ENCODE results near the gene CUEDC1. TPM values are rescaled to one million over a fixed set of nuclear protein-coding genes. Genes with fewer than 3 reads are reported as not detected.
A peak's percentile ranks its signal among the peaks of the same experiment; 100 is the strongest.
"Not testable (repeated sequence)": the region's sequence is repeated elsewhere in the genome, so short reads cannot be mapped to it uniquely, and the experiment has no call there.

Gene CUEDC1
- total and polyA plus RNA-seq, 3 experiments from 2014 or later, result 0.33 to 0.73 TPM; not detected in 1

DNA sequence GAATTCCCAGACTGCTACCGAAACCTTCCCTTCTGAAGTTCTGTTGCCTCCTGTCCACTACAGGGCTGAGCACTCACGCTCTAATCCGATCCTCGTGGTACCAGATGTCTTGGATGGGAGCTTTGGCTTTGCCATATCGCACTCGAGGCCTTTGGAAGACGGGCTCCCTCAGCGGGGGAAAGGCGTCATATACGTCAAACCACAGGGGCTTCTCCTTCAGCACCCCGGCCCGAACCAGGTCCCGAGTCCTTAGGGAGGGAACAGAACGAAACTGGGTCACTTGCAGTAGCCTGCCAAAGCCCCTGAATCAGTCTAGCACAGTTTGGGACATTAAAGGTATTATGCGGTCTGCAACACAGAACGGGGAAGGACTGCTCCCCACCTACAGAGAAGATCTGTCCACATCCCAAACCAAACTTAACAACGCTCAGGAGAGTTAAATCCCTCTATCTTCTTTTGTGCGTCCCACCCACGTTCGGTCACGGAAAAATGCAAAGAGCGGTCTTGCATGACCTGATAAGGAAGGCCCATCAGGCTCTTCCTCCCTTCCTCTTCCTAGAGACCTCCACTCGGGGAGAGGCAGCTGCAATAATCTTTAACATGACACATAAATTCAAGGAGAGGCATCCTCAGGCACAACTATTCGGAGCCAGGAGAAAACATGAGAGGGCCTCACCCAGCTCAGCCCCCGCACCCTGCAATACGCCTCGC, 105.9 kb downstream of the CUEDC1 start:
- Mint-ChIP-seq H3K4me3 (peak overlapping the region; percentile 93 to 99 (median 97)), H3K27me3 (no peaks in the 10 kb centered on the region), H3K9me3 (no peaks in the 10 kb centered on the region), H3K36me3 (peaks cover 0 to 39% (median 3%) of the 10 kb centered on the region in 3 donors), H3K27ac (peak overlapping the region; percentile 90 to 100 (median 99)), H3K4me1 (peaks cover 37 to 54% (median 40%) of the 10 kb centered on the region in 3 donors)
- H3K9me3 ChIP-seq (ENCODE audit: low read length), result no peaks in the 10 kb centered on the region
- H3K27ac ChIP-seq (ENCODE audit: low read depth, low read length), result peak overlapping the region; percentile 96
- CTCF ChIA-PET, result interaction anchor here (0.7 to 4.0 kb wide), 7 partner anchors 9 to 323 kb away, joined by 3 to 19 read pairs (median 9); no protein-coding TSS in a partner anchor
- H3K36me3 ChIP-seq (ENCODE audit: insufficient read depth, low read length), result peaks cover 12% of the 10 kb centered on the region
- H3K27me3 ChIP-seq (ENCODE audit: insufficient read depth, low read length, poor library complexity, severe bottlenecking), result no peaks in the 10 kb centered on the region
- no peak for DNase-seq
- H3K4me3 ChIP-seq (ENCODE audit: low read length), result peak overlapping the region; percentile 99
- peaks cover 30% of the 10 kb centered on the region for H3K4me1 ChIP-seq (ENCODE audit: insufficient read depth, low read length)
- POLR2A ChIA-PET, result interaction anchor here (1.1 to 2.6 kb wide), 5 partner anchors 12 to 764 kb away, joined by 3 to 31 read pairs (median 9); partner anchors contain the start of genes AKAP1, DYNLL2 and SRSF1

DNA sequence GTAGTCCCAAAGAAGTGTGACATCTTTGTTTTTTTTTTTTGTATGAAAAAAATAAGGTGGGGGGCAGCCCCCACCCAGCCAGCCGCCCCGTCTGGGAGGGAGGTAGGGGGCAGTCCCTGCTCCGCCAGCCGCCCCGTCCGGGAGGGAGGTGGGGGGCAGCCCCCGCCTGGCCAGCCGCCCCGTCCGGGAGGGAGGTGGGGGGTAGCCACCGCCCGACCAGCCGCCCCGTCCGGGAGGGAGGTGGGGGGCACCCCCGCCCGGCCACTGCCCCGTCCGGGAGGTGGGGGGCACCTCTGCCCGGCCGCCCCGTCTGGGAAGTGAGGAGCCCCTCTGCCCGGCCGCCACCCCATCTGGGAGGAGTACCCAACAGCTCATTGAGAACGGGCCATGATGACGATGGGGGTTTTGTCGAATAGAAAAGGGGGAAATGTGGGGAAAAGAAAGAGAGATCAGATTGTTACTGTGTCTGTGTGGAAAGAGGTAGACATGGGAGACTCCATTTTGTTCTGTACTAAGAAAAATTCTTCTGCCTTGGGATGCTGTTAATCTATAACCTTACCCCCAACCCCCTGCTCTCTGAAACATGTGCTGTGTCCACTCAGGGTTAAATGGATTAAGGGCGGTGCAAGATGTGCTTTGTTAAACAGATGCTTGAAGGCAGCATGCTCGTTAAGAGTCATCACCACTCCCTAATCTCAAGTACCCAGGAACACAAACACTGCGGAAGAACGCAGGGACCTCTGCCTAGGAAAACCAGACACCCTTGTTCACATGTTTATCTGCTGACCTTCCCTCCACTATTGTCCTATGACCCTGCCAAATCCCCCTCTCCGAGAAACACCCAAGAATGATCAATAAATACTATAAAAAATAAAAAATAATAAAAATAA, 108.9 kb downstream of the CUEDC1 start:
- POLR2A ChIA-PET, result not testable (repeated sequence)

DNA sequence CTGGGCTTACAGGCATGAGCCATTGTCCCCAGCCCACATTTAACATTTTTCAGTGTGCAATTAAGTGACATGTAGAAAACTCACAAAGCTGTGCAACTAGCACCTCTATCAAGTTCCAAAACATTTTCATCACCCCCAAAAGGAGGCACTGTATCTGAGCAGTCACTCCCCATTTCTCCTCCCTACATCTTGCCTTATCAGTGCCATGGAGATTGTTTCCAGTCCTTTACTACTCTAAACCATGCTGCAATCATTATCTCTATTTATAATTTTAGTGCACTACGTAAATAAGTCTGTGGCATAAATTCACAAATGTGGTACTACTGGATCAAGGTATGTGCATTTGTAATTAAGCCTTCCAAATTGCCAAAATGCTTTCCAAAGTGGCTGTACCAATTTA, 112.9 kb downstream of the CUEDC1 start:
- Mint-ChIP-seq H3K27me3 (no peaks in the 10 kb centered on the region), H3K27ac (peak overlapping the region in 1 of 8 donors; percentile 1), H3K36me3 (peaks cover 7 to 59% (median 7%) of the 10 kb centered on the region in 3 donors), H3K4me1 (peaks cover 18 to 33% (median 22%) of the 10 kb centered on the region in 3 donors), H3K4me3 (no peak overlapping the region), H3K9me3 (no peaks in the 10 kb centered on the region)
- Histone ChIP-seq H3K36me3 (ENCODE audit: insufficient read depth, low read length) (peaks cover 37% of the 10 kb centered on the region), H3K27me3 (ENCODE audit: insufficient read depth, low read length, poor library complexity, severe bottlenecking) (no peaks in the 10 kb centered on the region), H3K4me1 (ENCODE audit: insufficient read depth, low read length) (no peaks in the 10 kb centered on the region), H3K9me3 (ENCODE audit: low read length) (no peaks in the 10 kb centered on the region), H3K27ac (ENCODE audit: low read depth, low read length) (no peak overlapping the region), H3K4me3 (ENCODE audit: low read length) (no peak overlapping the region)
- CTCF ChIA-PET, result interaction anchor here (2.2 kb wide), 1 partner anchor 9 kb away, joined by 6 read pairs; no protein-coding TSS in a partner anchor
- no peak for DNase-seq
- POLR2A ChIA-PET, result interaction anchor here (0.6 kb wide), 1 partner anchor 11 kb away, joined by 5 read pairs; no protein-coding TSS in a partner anchor

More for the DNA sequence above, 108.9 kb downstream of the CUEDC1 start:
- Mint-ChIP-seq H3K4me1 (peaks cover 46 to 63% (median 52%) of the 10 kb centered on the region in 3 donors), H3K27ac (peak overlapping the region in 1 of 8 donors; percentile 19), H3K4me3 (peak overlapping the region in 1 of 7 donors; percentile 50), H3K36me3 (peaks cover 0 to 54% (median 3%) of the 10 kb centered on the region in 3 donors)
- H3K9me3 Mint-ChIP-seq; H3K27me3 Mint-ChIP-seq; H3K4me3 ChIP-seq (ENCODE audit: low read length); H3K9me3 ChIP-seq (ENCODE audit: low read length); H3K27ac ChIP-seq (ENCODE audit: low read depth, low read length); CTCF ChIA-PET; H3K27me3 ChIP-seq (ENCODE audit: insufficient read depth, low read length, poor library complexity, severe bottlenecking); DNase-seq: not testable (repeated sequence)
- Histone ChIP-seq H3K36me3 (ENCODE audit: insufficient read depth, low read length) (peaks cover 20% of the 10 kb centered on the region), H3K4me1 (ENCODE audit: insufficient read depth, low read length) (peaks cover 24% of the 10 kb centered on the region)

DNA sequence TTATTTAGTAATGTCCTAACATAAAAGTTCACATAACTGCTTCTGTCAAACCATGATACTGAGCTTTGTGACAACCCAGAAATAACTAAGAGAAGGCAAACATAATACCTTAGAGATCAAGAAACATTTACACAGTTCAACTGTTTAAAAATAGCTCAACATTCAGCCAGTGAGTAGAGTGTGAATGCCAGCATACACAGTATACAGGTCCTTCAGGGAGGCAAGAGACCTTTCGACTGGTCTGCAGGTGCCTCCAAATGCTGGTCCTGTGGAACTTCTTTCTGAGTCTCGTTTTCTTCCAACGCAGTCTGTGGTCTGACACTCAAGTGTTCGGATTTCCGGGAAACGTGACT, 115.7 kb downstream of the CUEDC1 start:
- H3K36me3 ChIP-seq (ENCODE audit: insufficient read depth, low read length), result peaks cover 27% of the 10 kb centered on the region
- H3K36me3 Mint-ChIP-seq, result peaks cover 8 to 51% (median 11%) of the 10 kb centered on the region in 3 donors
- peaks cover 12 to 19% (median 16%) of the 10 kb centered on the region in 3 donors for H3K4me1 Mint-ChIP-seq
- H3K27me3 ChIP-seq (ENCODE audit: insufficient read depth, low read length, poor library complexity, severe bottlenecking), result no peaks in the 10 kb centered on the region
- H3K27me3 Mint-ChIP-seq, result no peaks in the 10 kb centered on the region
- H3K4me3 Mint-ChIP-seq, result no peak overlapping the region
- DNase-seq, result no peak
- H3K4me3 ChIP-seq (ENCODE audit: low read length), result no peak overlapping the region
- H3K27ac Mint-ChIP-seq, result no peak overlapping the region
- no peaks in the 10 kb centered on the region for H3K9me3 Mint-ChIP-seq
- no peaks in the 10 kb centered on the region for H3K4me1 ChIP-seq (ENCODE audit: insufficient read depth, low read length)
- ChIA-PET POLR2A (interaction anchor here (0.6 kb wide), 1 partner anchor 790 kb away, joined by 5 read pairs; no protein-coding TSS in a partner anchor), CTCF (interaction anchor here (1.4 kb wide), 1 partner anchor 10 kb away, joined by 3 read pairs; the partner anchor contains the start of gene MRPS23)
- no peaks in the 10 kb centered on the region for H3K9me3 ChIP-seq (ENCODE audit: low read length)
- no peak overlapping the region for H3K27ac ChIP-seq (ENCODE audit: low read depth, low read length)

DNA sequence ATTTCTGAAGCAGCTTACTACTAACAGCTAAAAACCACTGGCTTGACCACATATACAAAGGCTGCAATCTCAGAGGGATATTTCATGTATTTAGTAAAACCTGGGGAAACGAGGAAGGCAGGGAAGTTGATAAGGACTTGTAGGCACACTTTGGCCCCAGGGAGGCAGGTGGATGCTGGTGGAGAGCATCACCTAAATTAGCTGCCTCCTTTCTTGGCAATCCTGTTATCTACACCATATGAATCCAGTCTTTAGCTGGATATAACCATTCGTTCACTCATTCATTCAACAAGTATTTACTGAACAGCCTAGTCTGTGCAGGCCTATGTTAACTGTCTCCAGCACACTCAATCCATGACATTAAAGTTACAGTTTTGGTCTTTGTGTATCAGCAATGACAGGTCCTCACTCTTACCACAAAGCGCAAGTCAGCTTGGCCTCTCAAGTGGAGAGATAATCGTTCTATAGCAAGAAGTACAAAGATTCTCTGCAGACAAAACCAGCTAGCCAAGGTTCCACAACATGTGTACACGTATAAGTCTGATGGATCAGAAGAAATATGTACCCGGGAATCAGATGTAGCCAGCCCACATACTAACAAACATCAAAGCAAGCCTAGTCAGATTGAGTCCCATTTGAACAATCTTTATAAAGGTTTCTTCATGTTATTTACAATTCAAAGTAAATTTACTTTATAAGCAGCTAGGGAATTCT, 116.2 kb downstream of the CUEDC1 start:
- POLR2A ChIA-PET, result interaction anchor here (0.6 kb wide), 1 partner anchor 789 kb away, joined by 5 read pairs; no protein-coding TSS in a partner anchor

DNA sequence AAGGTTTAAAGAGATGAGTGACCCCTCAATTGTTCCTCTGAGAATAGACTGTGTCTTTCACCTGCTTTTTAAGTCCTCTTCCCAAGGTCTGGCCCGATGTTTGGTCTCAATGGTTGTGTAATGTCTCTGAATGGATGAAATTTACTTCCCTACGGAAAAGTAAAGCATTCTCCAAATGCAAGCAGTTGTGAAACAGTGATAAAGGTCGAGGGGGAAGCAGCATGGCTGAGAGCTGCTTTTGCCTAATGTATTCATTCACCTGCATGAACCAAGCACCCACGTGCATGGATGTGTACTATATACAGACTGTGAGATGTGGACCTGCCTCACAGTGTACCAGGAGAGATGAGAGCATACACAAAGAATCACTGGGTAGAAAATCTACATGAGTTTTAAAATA, 116.8 kb downstream of the CUEDC1 start:
- Histone ChIP-seq H3K36me3 (ENCODE audit: insufficient read depth, low read length) (peaks cover 26% of the 10 kb centered on the region), H3K27me3 (ENCODE audit: insufficient read depth, low read length, poor library complexity, severe bottlenecking) (no peaks in the 10 kb centered on the region), H3K4me3 (ENCODE audit: low read length) (no peak overlapping the region), H3K4me1 (ENCODE audit: insufficient read depth, low read length) (peaks cover 3% of the 10 kb centered on the region), H3K9me3 (ENCODE audit: low read length) (no peaks in the 10 kb centered on the region), H3K27ac (ENCODE audit: low read depth, low read length) (no peak overlapping the region)
- no peaks in the 10 kb centered on the region for H3K9me3 Mint-ChIP-seq
- H3K27ac Mint-ChIP-seq, result no peak overlapping the region
- CTCF ChIA-PET, result interaction anchor here (1.4 kb wide), 1 partner anchor 11 kb away, joined by 3 read pairs; the partner anchor contains the start of gene MRPS23
- no peak overlapping the region for H3K4me3 Mint-ChIP-seq
- no peak for DNase-seq
- H3K36me3 Mint-ChIP-seq, result peaks cover 8 to 48% (median 11%) of the 10 kb centered on the region in 3 donors
- no peaks in the 10 kb centered on the region for H3K27me3 Mint-ChIP-seq
- H3K4me1 Mint-ChIP-seq, result peaks cover 8 to 21% (median 12%) of the 10 kb centered on the region in 3 donors
- POLR2A ChIA-PET, result no interaction called here

More for the DNA sequence above, 116.2 kb downstream of the CUEDC1 start:
- CTCF ChIA-PET, result interaction anchor here (1.4 kb wide), 1 partner anchor 11 kb away, joined by 3 read pairs; the partner anchor contains the start of gene MRPS23
- Histone ChIP-seq H3K4me1 (ENCODE audit: insufficient read depth, low read length) (no peaks in the 10 kb centered on the region), H3K27ac (ENCODE audit: low read depth, low read length) (no peak overlapping the region), H3K36me3 (ENCODE audit: insufficient read depth, low read length) (peaks cover 27% of the 10 kb centered on the region), H3K4me3 (ENCODE audit: low read length) (no peak overlapping the region), H3K27me3 (ENCODE audit: insufficient read depth, low read length, poor library complexity, severe bottlenecking) (no peaks in the 10 kb centered on the region), H3K9me3 (ENCODE audit: low read length) (no peaks in the 10 kb centered on the region)
- H3K27me3 Mint-ChIP-seq, result no peaks in the 10 kb centered on the region
- H3K9me3 Mint-ChIP-seq, result no peaks in the 10 kb centered on the region
- no peak for DNase-seq
- no peak overlapping the region for H3K27ac Mint-ChIP-seq
- no peak overlapping the region for H3K4me3 Mint-ChIP-seq
- peaks cover 8 to 51% (median 11%) of the 10 kb centered on the region in 3 donors for H3K36me3 Mint-ChIP-seq
- H3K4me1 Mint-ChIP-seq, result peaks cover 12 to 22% (median 16%) of the 10 kb centered on the region in 3 donors

DNA sequence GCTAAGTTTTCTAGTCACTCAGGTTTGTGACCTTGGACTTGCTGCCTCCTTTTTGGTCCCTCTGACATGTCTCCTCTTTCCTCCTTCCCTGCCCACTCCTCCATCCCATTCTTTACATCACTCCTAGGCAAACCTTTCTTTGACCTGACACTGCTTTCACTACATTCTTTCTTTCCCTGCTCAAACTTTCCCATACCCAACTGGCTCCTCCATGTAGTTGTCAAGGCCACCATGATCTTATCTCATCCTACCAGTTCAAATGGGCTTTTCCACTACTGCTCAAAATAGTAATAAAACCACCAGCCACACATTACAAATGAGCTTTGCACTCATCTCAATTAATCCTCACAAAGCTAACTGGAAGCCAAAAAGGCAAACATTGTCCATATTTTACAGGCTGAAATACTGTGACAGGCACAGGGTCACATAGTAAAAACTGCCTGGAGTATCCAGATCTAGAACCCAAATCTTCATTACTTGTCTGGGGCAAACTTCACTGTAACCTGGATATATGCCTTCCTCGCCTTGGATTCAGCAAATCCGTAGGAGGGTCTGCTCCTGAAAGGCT, 119.8 kb downstream of the CUEDC1 start:
- Mint-ChIP-seq H3K27ac (no peak overlapping the region), H3K36me3 (peaks cover 8 to 29% (median 11%) of the 10 kb centered on the region in 3 donors), H3K4me3 (no peak overlapping the region), H3K4me1 (peaks cover 0 to 5% (median 0%) of the 10 kb centered on the region in 3 donors), H3K27me3 (no peaks in the 10 kb centered on the region), H3K9me3 (no peaks in the 10 kb centered on the region)
- Histone ChIP-seq H3K4me1 (ENCODE audit: insufficient read depth, low read length) (peaks cover 5% of the 10 kb centered on the region), H3K27me3 (ENCODE audit: insufficient read depth, low read length, poor library complexity, severe bottlenecking) (no peaks in the 10 kb centered on the region), H3K4me3 (ENCODE audit: low read length) (no peak overlapping the region), H3K27ac (ENCODE audit: low read depth, low read length) (no peak overlapping the region), H3K36me3 (ENCODE audit: insufficient read depth, low read length) (peaks cover 15% of the 10 kb centered on the region), H3K9me3 (ENCODE audit: low read length) (no peaks in the 10 kb centered on the region)
- DNase-seq, result no peak
- ChIA-PET POLR2A (no interaction called here), CTCF (interaction anchor here (2.6 kb wide), 1 partner anchor 707 kb away, joined by 12 read pairs; no protein-coding TSS in a partner anchor)

All from CD8-positive, alpha-beta memory T cell (primary cell).